ENCODE results near the gene KCNJ18.
"Not testable (repeated sequence)": the region's sequence is repeated elsewhere in the genome, so short reads cannot be mapped to it uniquely, and the experiment has no call there.

KCNJ18 gene

GRCh38 chr17:21671437-21671836, 20.9 kb upstream of the KCNJ18 start:
- DNase-seq (ENCODE audit: low read depth, low spot score) = not testable (repeated sequence)

GRCh38 chr17:21671871-21672270, 20.5 kb upstream of the KCNJ18 start:
- DNase-seq (ENCODE audit: low read depth, low spot score) = not testable (repeated sequence)

- DNase-seq (ENCODE audit: low read depth, low spot score) = not testable (repeated sequence)
These were observed 18.7 kb upstream of the KCNJ18 start for GRCh38 chr17:21673451-21674241.

DNA sequence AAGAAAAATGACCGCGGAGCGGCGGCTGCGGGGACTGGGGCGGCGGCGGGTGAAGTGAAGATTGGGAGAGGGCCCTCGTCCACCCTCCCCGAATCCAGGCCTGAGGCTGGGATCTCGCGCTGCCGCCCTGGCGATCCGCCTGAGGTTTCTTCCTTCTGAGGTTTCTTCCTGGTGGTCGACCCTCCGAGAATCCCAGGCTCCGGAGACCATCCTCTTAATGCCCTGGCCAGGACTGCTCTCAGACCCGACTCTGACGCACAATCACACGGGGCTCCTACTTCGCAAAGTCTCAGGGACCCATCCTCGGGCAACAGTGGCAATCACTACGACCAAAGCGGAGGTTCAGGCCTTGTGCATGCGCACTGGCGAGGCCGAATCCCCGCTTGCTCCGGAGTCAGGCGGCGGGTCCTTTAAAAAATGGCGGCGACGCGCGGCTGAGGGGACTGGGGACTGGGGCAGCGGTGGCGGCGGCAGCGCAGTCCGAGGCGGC, 18.0 kb upstream of the KCNJ18 start:
- DNase-seq (ENCODE audit: low read depth, low spot score) = no peak

GRCh38 chr17:21674891-21675738, 17.2 kb upstream of the KCNJ18 start:
- not testable (repeated sequence) for DNase-seq (ENCODE audit: low read depth, low spot score)

DNA sequence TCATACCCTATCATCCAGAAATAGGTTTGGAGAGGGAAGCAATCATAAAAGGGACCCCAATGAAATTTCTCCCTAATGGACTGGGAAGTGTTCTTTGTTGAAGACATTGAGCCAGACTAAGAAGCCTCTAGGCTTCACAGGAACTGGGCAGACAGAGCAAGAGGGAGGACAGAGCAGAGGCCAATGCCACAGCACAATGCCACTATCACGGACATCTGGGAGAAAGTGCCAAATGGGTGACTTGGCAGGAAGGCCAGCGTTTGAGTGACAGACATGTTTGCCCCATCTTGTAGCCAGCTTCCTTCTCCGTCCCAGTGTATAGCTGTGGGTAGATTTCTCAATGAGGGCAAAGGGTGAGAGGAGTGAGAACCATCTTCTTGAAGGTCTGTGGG, 16.6 kb upstream of the KCNJ18 start:
- not testable (repeated sequence) for DNase-seq (ENCODE audit: low read depth, low spot score)

DNA sequence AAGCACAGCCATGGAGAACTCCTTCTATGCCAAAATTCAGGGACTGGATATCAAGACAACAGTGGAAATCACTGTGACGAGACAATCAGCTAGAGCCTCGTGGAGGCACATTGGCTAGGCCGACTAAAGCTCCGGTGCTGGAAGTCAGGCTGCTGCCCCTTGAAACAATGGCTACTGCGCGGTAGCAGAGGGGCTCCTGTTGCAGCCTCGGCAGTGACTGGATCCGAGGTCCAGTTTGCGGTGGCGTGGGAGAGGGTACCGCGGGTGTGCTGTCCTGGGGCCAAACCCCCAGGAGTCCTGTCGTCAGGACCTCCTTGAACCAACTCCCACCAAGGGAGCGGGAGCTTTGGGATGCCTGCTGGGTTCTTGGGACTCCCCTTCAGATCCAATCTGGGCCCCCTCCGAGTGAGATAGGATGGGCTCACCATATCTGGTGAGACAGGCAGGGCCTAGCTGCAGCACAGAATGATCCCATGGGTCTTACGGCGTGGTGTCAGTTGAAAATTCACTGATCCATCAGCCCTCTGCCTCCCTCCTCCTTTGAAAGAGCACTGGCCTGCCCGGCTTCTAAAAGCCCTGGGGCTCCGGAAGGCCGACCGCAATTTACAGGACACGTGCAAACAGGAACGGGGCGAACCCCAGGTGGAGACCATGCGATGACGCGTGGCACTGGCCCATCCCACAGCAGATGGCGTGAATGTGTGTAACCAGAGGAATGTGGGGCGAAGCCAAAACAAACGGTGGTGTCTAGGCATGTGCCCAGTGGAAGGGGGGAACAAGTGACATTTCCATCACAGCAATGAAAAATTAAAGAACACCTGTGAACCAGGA, 15.8 kb upstream of the KCNJ18 start:
- peak; percentile 34 for DNase-seq (ENCODE audit: low read depth, low spot score)

GRCh38 chr17:21677126-21677910, 15.0 kb upstream of the KCNJ18 start:
- DNase-seq (ENCODE audit: low read depth, low spot score) = no peak

DNA sequence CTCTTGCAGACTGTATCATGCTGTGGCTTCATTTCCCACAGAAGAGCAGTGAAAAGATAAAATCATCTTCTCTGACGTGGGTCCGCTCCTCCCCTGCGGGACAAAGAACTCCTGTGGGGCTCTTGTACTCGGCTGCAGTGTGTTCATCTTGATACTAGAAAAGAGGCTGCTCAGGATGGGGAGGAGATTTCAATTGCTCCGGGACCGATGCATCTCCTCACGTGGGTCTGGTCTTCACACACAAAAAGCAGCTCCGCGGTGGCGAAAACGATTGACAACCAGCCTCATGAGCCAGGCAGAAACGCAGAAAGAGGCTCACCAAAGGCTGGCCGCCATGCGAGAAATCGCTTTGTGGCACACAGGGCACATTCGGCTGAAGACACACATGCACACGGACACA, 14.4 kb upstream of the KCNJ18 start:
- no peak for DNase-seq (ENCODE audit: low read depth, low spot score)

GRCh38 chr17:21678393-21679081, 13.8 kb upstream of the KCNJ18 start:
- DNase-seq (ENCODE audit: low read depth, low spot score) = peak; percentile 87

DNA sequence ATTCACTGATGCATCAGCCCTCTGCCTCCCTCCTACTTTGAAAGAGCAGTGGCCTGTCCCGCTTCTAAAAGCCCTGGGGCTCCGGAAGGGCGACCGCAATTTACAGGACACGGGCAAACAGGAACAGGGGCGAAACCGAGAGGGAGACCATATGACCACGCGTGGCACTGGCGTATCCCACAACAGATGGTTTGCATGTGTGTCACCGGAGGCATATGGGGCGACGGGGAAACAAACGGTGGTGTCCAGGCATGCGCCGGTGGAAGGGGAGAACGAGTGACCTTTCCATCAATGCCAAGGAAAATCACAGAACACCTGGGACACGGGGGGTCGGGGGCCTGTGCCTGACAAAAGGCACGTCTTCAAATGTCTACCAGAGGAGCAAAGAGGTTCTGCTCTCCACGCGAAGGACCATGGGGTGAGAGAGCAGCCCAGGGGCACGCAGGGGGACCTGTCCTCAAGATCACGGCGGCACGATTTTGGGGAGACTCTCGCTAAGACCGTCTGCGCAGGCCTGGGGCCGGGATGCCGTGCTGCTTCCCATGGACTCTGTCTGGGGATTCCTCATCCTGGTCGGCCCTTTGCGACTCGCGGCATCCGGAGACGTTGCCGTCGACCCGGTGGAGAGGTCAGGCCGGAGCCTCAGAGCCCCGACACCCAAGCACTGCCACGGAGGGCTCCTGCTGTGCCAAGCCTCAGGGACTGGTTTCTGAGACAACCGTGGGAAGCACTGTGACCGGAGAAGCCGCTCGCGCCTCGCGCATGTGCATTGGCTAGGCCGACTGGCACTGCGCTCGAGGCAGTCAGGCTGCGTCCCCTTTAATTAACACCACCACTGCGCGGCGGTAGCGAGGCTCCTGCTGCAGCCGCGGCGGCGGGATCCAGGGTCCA, 12.8 kb upstream of the KCNJ18 start:
- peak; percentile 65 for DNase-seq (ENCODE audit: low read depth, low spot score)

GRCh38 chr17:21680366-21680765, 12.0 kb upstream of the KCNJ18 start:
- peak; percentile 38 for DNase-seq (ENCODE audit: low read depth, low spot score)

GRCh38 chr17:21680850-21681351, 11.4 kb upstream of the KCNJ18 start:
- DNase-seq (ENCODE audit: low read depth, low spot score) = peak; percentile 83

DNA sequence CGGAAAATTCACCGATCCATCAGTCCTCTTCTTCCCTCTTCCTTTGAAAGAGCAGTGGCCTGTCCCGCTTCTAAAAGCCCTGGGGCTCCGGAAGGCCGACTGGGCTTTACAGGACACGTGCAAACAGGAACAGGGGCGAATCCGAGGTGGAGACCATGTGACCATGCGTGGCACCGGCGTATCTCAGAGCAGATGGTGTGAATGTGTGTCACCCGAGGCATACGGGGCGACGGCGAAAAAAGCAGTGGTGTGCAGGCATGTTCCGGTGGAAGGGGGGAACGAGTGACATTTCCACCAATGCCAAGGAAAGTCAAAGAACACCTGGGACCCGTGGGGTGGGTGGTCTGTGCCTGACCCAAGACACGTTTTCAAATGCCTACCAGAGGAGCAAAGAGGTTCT, 10.7 kb upstream of the KCNJ18 start:
- not testable (repeated sequence) for DNase-seq (ENCODE audit: low read depth, low spot score)

DNA sequence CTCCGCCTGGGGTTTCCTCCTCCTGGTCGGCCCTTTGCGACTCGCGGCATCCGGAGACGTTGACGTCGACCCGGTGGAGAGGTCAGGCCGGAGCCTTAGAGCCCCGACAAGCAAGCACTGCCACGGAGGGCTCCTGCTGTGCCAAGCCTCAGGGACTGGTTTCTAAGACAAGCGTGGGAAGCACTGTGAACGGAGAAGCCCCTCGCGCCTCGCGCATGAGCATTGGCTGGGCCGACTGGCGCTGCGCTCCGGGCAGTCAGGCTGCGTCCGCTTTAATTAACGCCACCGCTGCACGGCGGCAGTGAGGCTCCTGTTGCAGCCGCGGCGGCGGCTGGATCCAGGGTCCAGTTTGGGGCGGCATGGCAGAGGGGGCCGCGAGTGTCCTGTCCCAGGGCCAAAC, 10.2 kb upstream of the KCNJ18 start:
- DNase-seq (ENCODE audit: low read depth, low spot score) = peak; percentile 49

- peak; percentile 25 for DNase-seq (ENCODE audit: low read depth, low spot score)
These were observed 9.1 kb upstream of the KCNJ18 start for GRCh38 chr17:21683142-21683712.

GRCh38 chr17:21683897-21684296, 8.4 kb upstream of the KCNJ18 start:
- not testable (repeated sequence) for DNase-seq (ENCODE audit: low read depth, low spot score)

GRCh38 chr17:21684384-21684783, 7.9 kb upstream of the KCNJ18 start:
- DNase-seq (ENCODE audit: low read depth, low spot score) = not testable (repeated sequence)

Data from ELF-1 (cell line).